Measurements from ENCODE around the gene SLC19A1.

Gene SLC19A1

DNA sequence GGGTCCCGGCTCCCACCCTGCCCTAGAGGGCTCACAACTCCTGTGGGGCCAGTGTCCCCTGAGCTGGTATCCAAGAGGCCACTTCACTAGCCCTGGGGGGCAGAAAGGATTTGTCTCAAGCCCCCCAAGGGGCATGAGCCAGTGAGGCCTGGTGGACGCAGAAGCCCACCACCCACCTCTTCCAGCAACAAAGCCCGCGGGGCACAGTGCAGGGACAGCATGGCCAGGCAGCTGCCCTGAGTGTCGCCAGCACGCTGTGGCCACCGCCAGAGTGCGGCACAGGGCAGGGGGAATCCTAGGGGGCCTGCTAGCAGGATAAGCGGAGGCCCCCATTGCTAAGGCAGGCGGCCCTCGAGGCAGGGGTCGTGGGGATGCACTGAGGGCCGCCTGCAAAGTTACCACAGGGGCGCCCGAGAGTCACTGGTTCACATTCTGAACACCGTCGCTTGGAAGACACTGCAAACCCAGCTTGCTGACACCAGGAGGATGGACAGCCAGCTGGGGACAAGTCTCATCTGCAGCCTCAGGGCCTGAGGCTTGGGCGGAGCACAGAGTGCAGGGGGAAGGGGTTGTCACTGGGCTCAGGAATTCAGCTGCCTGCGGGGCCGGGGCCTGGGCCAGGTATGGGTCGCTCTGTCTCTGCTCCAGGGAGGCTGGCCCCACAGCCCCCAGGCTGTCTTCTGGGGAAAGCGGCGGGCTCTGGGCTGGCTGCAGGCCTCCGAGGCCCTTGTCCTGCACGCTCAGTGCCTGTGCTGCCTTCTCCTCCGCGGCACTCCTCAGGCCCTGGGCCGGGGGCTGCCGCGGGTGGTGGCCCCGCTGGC is 26.8 kb downstream of the SLC19A1 start:
- DNase-seq, result no peak

DNA sequence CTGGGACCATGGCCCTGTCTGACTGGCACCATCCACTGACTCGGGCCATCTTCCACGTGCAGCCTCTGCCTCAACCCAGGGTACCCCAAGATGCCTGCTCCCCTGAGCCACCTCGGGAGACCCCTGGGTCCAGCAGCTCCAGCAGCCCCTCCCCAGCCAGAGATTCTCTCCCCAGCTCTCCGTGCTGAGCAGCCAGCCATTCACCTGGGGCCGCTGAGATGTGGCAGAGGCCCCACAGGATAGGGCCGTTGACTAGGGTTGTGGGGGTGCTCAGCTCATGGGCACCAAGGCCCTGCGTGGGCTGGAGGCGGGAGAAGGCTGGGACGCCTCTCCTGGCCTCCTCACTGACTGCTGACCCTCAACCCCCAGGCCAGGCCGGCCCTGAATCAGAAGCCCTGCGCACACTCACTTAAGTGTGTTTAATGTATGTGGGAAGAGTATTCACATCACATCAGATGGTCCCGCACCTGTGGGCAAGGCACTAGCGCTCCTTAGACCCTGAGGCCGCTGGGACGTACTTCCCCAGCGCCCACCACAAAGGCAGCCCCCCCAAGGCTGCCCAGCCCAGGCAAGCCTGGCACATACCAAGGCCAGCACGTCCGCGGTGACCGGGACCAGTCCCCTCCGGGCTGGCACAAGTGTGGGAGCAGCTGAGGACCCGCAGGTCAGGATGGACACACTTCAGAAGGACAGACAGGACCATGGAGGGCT is 27.8 kb downstream of the SLC19A1 start:
- no peak for DNase-seq

DNA sequence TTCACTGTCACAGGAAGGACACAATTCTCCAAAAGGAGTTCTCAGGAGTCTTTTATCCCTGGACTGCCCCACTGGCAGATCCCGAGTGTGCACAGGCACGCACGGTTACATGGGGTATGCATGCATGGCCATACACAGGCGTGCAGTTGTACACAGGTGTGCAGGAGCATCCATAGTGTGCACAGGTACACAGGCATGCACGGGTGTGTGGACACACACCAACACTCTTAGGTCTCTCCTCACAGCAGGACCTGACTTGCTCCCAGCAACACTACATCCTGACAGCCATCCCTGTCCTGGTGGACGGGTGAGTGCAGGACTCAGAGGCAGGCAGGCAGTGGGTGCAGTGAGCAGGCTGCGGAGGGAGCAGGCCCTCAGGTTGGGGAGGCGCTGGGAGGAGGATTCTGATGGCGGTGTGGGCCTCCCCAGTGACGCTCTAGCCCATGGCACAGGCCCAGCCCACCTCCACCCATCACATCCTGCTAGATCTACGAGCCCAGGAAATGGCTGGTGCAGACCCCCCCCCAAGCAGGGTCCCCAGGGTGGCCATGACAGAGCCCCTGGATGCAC is 28.4 kb downstream of the SLC19A1 start:
- no peak for DNase-seq

DNA sequence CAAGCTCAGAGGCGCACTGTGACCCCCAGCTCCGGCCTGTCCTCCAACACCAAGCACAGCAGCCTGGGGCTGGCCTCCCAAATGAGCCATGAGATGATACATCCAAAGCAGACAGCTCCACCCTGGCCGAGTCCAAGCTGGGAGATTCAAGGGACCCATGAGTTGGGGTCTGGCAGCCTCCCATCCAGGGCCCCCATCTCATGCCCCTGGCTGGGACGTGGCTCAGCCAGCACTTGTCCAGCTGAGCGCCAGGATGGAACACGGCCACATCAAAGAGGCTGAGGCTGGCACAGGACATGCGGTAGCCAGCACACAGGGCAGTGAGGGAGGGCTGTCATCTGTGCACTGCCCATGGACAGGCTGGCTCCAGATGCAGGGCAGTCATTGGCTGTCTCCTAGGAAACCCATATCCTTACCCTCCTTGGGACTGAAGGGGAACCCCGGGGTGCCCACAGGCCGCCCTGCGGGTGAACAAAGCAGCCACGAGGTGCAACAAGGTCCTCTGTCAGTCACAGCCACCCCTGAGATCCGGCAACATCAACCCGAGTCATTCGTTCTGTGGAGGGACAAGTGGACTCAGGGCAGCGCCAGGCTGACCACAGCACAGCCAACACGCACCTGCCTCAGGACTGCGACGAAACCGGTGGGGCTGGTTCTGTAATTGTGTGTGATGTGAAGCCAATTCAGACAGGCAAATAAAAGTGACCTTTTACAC is 29.1 kb downstream of the SLC19A1 start:
- no peak for DNase-seq

DNA sequence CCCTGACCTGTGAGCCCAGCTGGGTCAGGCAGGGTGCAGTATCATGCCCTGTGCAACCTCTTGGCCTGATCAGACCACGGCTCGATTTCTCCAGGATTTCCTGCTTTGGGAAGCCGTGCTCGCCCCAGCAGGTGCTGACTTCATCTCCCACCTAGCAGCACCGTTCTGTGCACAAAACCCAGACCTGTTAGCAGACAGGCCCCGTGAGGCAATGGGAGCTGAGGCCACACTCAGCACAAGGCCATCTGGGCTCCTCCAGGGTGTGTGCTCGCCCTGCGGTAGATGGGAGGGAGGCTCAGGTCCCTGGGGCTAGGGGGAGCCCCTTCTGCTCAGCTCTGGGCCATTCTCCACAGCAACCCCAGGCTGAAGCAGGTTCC is 29.6 kb downstream of the SLC19A1 start:
- no peak for DNase-seq

DNA sequence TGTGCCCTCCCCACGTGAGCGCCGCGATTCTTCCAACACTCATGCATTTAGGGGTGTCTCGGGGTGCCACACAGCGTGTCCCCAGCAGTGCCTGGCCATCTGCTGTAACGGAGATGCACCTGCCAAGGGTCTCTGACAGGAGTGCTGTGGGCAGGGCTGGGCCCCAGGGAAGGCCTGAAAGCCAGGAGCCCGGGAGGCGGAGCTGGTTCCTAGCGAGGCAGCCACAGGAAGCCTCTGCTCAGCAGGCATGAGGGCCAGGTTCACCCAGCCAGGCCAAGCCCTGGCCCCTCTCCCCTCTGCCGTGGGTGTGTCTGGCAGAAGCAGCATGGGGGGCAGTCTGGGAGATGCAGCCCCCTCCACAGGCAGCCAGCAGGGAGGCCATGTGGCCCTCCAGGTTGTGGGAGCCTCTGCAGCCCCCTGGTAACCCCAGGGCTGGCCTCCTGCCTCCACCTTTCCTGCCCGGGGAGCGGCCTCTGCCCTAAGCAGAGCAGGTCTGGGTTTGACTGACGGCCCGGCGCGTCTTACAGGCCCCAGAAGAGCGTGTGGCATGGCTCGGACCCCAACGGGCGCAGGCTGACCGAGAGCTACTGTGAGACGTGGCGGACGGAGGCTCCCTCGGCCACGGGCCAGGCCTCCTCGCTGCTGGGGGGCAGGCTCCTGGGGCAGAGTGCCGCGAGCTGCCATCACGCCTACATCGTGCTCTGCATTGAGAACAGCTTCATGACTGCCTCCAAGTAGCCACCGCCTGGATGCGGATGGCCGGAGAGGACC is 30.4 kb downstream of the SLC19A1 start:
- DNase-seq, result no peak

DNA sequence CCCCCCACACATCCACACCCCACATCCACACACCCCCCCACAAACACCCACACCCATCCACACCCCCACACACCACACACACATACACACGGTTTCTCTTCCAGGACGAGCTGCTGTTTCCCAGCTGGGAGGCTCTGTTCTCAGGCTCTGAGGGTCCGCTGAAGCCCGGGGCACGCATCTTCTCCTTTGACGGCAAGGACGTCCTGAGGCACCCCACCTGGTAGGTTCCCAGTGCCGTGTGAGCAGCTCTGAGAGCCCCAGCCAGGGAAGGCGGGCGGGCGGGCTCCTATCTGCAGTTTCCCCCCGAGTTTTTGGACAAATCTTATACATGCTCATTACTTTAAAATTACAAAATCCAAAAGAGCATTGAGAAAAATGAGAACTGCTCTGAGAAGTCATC is 31.2 kb downstream of the SLC19A1 start:
- DNase-seq, result no peak

DNA sequence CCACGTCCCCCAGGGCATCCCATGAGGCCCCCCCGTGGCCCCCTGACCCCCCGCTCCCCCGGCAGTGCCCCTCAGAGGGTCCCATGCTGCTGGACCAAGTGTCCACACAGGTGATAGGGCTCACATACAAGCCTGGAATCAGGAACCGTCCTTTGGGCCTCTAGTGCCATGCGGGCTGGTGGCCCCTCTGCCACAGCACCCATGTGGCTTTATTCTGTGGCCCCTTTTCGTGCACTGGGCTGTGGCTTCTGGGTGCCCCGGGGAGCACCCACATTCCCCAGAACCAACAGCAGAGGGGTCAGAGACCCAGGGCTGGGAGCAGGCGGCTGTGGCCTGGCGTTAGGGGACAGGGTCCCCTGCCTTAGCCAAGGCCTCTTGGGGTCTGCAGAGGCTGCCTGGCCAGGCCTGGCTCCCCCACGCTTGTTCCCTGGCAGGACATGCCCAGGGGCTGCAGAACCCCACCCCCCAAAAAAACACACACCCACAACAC is 31.7 kb downstream of the SLC19A1 start:
- DNase-seq, result no peak

DNA sequence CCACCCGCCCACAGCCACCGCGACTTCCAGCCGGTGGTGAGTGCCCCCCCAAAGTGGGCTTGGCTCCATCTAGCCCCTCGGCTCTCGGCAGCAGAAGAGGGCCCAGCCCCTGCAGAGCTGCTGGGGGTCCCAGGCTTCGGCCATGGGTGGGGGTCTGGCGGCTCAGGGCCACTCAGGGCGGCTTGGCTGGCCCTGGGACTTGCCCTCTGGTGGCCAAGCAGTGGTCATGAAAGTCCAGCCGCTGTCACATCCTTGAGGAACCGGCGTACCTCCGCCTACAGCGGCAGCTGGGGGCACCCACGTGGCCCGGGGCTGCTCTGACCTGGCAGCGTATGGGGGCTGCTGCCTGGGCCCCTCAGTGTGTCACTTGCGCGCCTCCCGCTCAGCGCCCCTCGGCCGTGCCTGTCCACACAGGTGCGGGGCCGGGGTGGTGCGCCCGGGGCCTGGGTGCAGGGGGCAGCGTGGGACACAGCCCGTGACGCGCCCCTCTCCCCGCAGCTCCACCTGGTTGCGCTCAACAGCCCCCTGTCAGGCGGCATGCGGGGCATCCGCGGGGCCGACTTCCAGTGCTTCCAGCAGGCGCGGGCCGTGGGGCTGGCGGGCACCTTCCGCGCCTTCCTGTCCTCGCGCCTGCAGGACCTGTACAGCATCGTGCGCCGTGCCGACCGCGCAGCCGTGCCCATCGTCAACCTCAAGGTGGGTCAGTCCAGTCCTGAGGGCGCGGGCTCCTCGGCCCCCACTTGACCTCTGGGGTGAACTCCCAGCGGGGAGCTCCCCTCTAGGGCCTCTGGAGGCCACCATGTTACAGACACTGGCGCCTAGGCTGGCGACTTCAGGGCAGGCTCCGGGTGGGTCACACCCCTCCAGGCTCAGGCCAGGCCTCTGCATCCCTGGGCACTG is 32.4 kb downstream of the SLC19A1 start:
- DNase-seq, result no peak

DNA sequence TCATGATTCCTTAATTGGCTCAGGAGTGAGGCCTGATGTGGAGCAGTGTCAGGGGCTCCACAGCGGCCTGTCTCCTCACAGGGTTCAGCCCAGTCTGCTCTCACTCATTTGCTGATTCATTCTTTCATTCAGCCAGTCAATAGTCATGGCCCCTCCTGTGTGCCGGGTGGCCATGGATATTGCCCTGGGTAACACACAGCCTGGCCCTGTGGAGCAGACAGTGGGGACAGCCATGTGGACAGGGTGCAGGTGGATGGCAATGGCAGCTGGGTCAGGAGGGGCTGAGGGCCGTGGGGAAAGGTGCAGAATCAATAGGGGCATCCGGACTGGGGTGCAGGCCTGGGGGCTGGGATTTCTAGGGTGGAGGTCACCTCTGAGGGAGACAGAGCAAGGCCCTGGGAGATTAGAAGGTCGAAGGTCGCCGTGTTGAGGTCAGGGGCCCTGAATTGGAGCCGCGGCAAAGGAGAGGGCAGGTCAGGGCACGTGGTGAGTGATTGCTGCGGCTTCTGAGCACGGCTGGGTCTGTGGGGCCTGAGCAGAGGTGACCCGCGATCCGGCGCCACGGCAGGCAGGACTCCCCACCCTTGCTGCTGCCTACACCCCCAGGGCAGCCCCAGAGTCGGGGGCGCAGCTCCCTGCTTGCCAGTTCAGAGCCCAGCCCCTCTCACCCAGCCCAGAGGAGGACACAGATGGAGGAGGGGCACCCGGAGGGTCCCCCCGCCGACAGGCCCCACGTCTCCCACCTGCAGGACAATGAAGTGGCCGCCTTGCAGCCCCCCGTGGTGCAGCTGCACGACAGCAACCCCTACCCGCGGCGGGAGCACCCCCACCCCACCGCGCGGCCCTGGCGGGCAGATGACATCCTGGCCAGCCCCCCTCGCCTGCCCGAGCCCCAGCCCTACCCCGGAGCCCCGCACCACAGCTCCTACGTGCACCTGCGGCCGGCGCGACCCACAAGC is 33.4 kb downstream of the SLC19A1 start:
- DNase-seq, result no peak

DNA sequence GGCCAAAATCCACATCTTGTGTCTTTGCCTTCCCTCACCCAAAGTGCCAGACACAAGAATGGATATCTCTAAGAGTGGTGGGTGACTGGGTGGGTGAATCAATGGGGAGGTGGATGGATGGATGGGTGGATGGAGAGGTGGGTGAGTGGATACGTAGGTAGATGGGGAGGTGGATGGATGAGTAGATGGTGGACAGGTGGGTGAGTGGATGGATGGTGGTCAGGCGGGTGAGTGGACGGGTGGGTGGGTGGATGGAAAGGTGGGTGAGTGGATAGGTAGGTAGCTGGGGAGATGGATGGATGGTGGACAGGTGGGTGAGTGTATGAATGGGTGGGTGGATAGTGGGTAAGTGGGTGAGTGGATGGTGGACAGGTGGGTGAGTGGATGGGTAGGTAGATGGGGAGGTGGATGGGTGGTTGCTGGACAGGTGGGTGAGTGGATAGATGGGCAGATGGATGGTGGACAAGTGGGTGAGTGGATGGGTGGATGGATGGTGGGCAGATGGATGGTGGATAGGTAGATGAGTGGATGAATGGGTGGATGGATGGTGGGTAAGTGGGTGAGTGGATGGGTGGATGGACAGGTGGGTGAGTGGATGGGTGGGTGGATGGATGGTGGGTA is 34.2 kb downstream of the SLC19A1 start:
- DNase-seq, result no peak

DNA sequence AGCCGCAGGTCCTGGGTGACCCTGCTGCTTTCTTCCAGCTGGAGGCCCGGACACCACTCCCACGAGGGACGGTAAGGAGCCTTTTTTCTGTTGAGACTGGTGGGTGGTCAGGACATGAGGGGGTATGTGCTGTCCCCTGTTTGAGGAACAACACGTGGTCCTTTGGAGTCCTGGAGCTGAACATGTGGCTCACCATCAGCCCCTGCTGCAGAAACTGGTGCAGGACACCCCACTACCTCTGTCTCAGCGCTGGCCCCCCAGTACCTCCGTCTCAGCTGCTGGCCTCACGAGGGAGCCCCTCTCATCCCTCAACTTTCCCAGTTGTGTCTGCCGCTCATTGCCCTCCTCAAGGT is 34.7 kb downstream of the SLC19A1 start:
- no peak for DNase-seq

DNA sequence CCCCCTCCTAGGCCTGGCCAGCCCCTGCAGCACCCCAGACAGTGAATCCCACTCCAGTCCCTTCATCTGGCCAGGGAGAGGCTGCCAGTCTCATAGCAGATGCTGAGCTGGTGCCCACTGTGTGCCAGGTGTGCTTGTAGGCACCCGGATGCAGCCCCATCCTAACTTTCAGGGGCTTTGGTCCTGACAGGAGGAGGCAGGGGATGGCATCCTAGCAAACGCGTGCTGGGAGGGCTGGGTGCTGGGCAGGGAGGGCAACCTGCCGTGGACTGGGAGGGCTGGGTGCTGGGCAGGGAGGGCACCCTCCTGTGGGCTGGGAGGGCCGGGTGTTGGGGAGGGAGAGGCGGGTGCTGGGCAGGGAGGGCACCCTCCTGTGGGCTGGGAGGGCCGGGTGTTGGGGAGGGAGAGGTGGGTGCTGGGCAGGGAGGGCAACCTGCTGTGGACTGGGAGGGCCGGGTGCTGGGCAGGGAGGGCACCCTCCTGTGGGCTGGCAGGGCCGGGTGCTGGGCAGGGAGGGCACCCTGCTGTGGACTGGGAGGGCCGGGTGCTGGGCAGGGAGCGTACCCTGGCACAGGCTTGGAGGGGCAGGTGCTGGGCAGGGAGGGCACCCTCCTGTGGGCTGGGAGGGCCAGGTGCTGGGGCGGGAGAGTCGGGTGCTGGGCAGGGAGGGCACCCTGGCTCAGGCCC is 35.3 kb downstream of the SLC19A1 start:
- no peak for DNase-seq

DNA sequence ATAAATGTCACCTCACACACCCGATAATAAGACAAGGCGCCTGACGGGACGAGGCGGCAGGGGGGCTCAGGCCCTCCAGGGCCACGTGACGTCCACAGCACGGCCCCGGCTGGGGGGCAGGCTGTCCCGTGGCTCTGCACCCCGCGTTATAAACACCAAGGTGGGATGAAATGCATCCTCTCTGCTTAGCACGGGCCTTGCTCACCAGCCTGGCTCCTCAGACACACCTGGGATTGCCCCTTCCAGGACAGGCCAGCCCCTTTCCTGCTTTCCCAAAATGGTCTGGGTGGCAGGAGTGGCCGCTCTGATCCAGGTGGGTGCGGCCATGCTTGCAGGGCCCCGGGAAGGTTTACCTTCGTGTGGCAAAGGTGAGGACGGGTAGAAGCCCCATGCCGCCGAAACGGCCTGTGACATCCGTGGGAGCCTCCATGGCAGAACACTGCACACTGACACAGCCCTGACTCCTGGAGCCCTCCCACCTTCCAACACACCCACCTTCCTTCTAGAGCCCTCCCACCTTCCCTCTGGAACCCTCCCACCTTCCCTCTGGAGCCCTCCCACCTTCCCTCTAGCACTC is 35.9 kb downstream of the SLC19A1 start:
- no peak for DNase-seq

DNA sequence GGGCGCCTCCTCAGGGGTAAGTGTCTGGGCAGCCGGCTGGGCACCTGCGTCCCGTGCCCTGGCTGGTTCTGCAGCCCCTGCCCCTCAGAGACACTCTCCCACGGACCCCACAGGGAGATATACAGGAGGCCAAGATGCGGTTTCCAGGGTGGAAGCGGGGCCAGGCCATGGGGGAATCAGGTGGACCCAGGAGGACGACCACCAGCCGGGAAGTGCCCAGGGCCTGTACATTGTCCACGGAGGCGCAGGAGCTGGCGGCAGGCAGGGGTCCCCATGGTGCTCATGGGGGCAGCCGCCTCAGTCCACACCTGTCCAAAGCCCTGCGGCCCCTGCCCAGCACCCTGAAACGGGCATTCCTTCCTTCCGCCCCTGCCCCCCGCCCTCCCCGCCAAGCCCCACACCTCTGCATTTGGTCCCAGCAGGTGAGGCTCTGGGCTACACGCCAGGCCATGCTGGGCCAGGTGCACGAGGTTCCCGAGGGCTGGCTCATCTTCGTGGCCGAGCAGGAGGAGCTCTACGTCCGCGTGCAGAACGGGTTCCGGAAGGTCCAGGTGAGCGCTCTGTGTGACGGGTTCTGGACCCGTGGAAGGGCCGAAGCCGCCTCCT is 36.7 kb downstream of the SLC19A1 start:
- no peak for DNase-seq

DNA sequence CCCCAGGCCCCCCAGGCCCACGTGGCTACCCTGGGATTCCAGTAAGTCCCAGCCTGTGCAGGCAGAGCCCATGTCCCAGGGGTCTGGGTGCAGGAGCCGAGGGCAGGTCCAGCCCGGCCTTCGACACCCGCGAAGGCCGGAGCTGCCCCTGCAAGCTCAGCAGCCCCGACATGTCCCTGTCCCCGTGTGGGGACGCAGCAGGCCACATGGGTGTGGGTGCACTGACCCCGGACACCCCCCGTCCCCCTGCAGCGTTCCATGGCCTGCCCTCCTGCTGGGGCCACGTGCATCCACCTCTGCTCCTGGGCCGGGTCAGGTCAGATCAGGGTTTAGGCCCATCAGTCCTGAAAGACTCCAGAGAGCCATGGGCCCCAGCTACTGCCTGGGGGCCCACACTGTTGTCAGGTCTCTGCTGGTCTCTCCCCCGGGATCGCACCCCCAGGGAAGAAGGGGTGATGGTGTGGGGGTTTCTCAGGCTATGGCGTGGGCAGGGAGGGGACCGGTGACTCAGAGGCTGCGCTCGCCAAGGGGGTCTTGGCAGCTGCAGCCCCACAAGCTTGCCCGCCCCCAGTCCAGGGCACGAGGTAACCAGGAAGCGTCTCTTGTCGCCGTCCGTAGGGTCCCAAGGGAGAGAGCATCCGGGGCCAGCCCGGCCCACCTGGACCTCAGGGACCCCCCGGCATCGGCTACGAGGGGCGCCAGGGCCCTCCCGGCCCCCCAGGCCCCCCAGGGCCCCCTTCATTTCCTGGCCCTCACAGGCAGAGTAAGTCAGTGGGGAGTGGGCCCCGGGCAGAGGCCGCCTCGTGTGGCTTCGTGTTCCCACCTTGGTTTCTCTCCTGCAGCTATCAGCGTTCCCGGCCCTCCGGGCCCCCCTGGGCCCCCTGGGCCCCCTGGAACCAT is 37.5 kb downstream of the SLC19A1 start:
- no peak for DNase-seq

DNA sequence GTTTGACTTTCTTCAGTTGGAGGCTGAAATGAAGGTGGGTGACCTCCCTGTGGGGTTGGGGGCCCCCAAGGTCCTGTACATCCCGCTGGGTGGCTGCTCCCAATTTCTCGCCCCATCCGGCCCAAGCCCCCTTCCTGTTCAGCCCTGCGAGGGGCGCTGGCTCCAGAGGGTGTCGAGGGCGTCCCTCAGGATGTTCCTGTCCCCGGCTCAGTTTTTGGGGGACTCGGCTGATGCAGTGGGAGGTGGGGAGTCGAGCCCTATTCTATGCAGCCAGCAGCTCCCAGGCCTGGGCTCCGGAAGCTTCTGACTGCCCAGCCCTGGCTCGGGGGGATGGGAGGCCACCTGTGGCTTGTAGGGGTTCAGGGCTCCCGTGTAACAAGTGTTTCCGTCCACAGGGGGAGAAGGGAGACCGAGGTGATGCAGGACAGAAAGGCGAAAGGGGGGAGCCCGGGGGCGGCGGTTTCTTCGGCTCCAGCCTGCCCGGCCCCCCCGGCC is 38.2 kb downstream of the SLC19A1 start:
- DNase-seq, result no peak
